ENCODE results near the gene PPP1R3E. TPM values are rescaled to one million over a fixed set of nuclear protein-coding genes. Genes with fewer than 3 reads are reported as not detected.

Gene PPP1R3E
- total and polyA plus RNA-seq, 2 of the 13 experiments (the other 11 are each of a cell fraction or from before 2014, with no cell fraction given) = 16.5 to 26.5 TPM

- TF ChIP-seq REST (IDR thresholded peaks at IDR 0.05; ENCODE audit: borderline replicate concordance in 1 of 2, low read depth in 1 of 2, low read length in 2 of 2) = peak in 1 of 2 experiments; percentile 16; a peak in 1 of 4 replicates
- no peak; the same call in 1 of the 2 replicates for TF ChIP-seq CC2D1A (CRISPR knock-in tag; IDR thresholded peaks at IDR 0.05)
- TF ChIP-seq HMGXB3 (CRISPR knock-in tag; IDR thresholded peaks at IDR 0.05; ENCODE audit: borderline replicate concordance) = no peak
- TF ChIP-seq NCOR1 (IDR thresholded peaks at IDR 0.05; ENCODE audit: borderline replicate concordance, low read length) = 0 out of 2 replicates have a peak, but pooled peaks have one; percentile 59
- no peak; the same call in 1 of the 2 replicates for TF ChIP-seq ZNF616 (CRISPR knock-in tag; IDR thresholded peaks at IDR 0.05; ENCODE audit: low read depth)
- peak; percentile 87; the same call in 1 of the 2 replicates for TF ChIP-seq ZNF253 (CRISPR knock-in tag; IDR thresholded peaks at IDR 0.05; ENCODE audit: borderline replicate concordance)
- TF ChIP-seq GMEB1 (CRISPR knock-in tag; IDR thresholded peaks at IDR 0.05; ENCODE audit: borderline replicate concordance) = peak; percentile 94
- TF ChIP-seq GLMP (CRISPR knock-in tag; IDR thresholded peaks at IDR 0.05; ENCODE audit: borderline replicate concordance) = no peak
- TF ChIP-seq ZBTB34 (CRISPR knock-in tag; IDR thresholded peaks at IDR 0.05) = peak; percentile 54
- TF ChIP-seq ETV5 (CRISPR knock-in tag; IDR thresholded peaks at IDR 0.05; ENCODE audit: borderline replicate concordance) = peak; percentile 84
- peak; percentile 97 for TF ChIP-seq SAP130 (CRISPR knock-in tag; IDR thresholded peaks at IDR 0.05; ENCODE audit: low read depth)
- peak; percentile 89 for TF ChIP-seq ZNF205 (CRISPR knock-in tag; IDR thresholded peaks at IDR 0.05)
- TF ChIP-seq YEATS2 (CRISPR knock-in tag; IDR thresholded peaks at IDR 0.05; ENCODE audit: borderline replicate concordance) = peak; percentile 74; the same call in 1 of the 2 replicates
These were observed 1.2 kb downstream of the PPP1R3E start (continued) for GRCh38 chr14:23301288-23301968.
